ENCODE measurements around the gene C11orf97. TPM values are rescaled to one million over a fixed set of nuclear protein-coding genes. Genes with fewer than 3 reads are reported as not detected.

Gene C11orf97
- total and polyA plus RNA-seq, 2 donors: not detected

- Histone ChIP-seq H3K27me3 (ENCODE audit: control insufficient read depth in 2 of 2, insufficient read depth in 1 of 2, low read length in 1 of 2) (no peaks in the 10 kb centered on the region), H3K36me3 (ENCODE audit: control insufficient read depth in 2 of 2, insufficient read depth in 2 of 2, low read length in 1 of 2) (no peaks in the 10 kb centered on the region), H3K4me3 (ENCODE audit: low read length in 2 of 2) (no peak overlapping the region), H3K9me3 (ENCODE audit: control insufficient read depth in 2 of 2, insufficient read depth in 1 of 2, low read length in 1 of 2) (no peaks in the 10 kb centered on the region), H3K4me1 (ENCODE audit: control insufficient read depth in 2 of 2, insufficient read depth in 2 of 2, low read length in 2 of 2) (no peaks in the 10 kb centered on the region), H3K27ac (ENCODE audit: low read depth in 1 of 2, low read length in 1 of 2) (no peak overlapping the region)
- DNase-seq (ENCODE audit: low read depth in 6 of 9, low spot score in 9 of 9): no peak
- 99% methylated on average over 5 of the region's 5 CpGs for WGBS
These were observed 64.0 kb downstream of the C11orf97 start for GRCh38 chr11:94576306-94576705.

- H3K27ac ChIP-seq (ENCODE audit: low read depth in 1 of 2, low read length in 1 of 2): no peak overlapping the region
- no peak overlapping the region for H3K4me3 ChIP-seq (ENCODE audit: low read length in 2 of 2)
- no peaks in the 10 kb centered on the region for H3K4me1 ChIP-seq (ENCODE audit: control insufficient read depth in 2 of 2, insufficient read depth in 2 of 2, low read length in 2 of 2)
- WGBS: 93% methylated on average over 3 of the region's 3 CpGs
- no peaks in the 10 kb centered on the region for H3K9me3 ChIP-seq (ENCODE audit: control insufficient read depth in 2 of 2, insufficient read depth in 1 of 2, low read length in 1 of 2)
- no peaks in the 10 kb centered on the region for H3K27me3 ChIP-seq (ENCODE audit: control insufficient read depth in 2 of 2, insufficient read depth in 1 of 2, low read length in 1 of 2)
- no peaks in the 10 kb centered on the region for H3K36me3 ChIP-seq (ENCODE audit: control insufficient read depth in 2 of 2, insufficient read depth in 2 of 2, low read length in 1 of 2)
- no peak for DNase-seq (ENCODE audit: low read depth in 6 of 9, low spot score in 9 of 9)
These were observed 65.6 kb downstream of the C11orf97 start for GRCh38 chr11:94577841-94578240.

Other genes with a start within 250 kb of the C11orf97 start
- not detected for gene IZUMO1R, start 207.9 kb upstream of the C11orf97 start, total RNA-seq
- not detected for gene IZUMO1R, start 207.9 kb upstream of the C11orf97 start, polyA plus RNA-seq
- 0.14 TPM for gene GPR83, start 111.0 kb upstream of the C11orf97 start, total RNA-seq
- 0.23 TPM for gene GPR83, start 111.0 kb upstream of the C11orf97 start, polyA plus RNA-seq
- gene MRE11, start 18.6 kb upstream of the C11orf97 start, total RNA-seq: 26.8 TPM
- gene MRE11, start 18.6 kb upstream of the C11orf97 start, polyA plus RNA-seq: 11.7 TPM
- gene ANKRD49, start 18.5 kb upstream of the C11orf97 start, total RNA-seq: 44.0 TPM
- gene ANKRD49, start 18.5 kb upstream of the C11orf97 start, polyA plus RNA-seq: 41.0 TPM
- 5.0 TPM for gene FUT4, start 31.5 kb downstream of the C11orf97 start, total RNA-seq
- 4.3 TPM for gene FUT4, start 31.5 kb downstream of the C11orf97 start, polyA plus RNA-seq
- 2.5 TPM for gene PIWIL4, start 54.9 kb downstream of the C11orf97 start, total RNA-seq
- 10.9 TPM for gene PIWIL4, start 54.9 kb downstream of the C11orf97 start, polyA plus RNA-seq